PC-9 (cell line): ENCODE measurements around the gene RBMS2. TPM values are rescaled to one million over a fixed set of nuclear protein-coding genes. Genes with fewer than 3 reads are reported as not detected.
"Not testable (repeated sequence)": the region's sequence is repeated elsewhere in the genome, so short reads cannot be mapped to it uniquely, and the experiment has no call there.

Source experiments
- BruUV-seq: library from RNA; stranded (reverse); fragments of 400-500 nt; replicated peaks from 2 replicates; lab custom pipeline; 2021; lab: Mats Ljungman, UMichigan
- CTCF ChIA-PET: fragments of 300-600 bp; sonication (Branson Sonifier 250); formaldehyde crosslinking; loops from one replicate; lab custom pipeline; 2022; ENCODE audit warnings: antibody characterized with exemption; lab: Charles Lee
- POLR2A ChIA-PET: fragments of 300-600 bp; sonication (Branson Sonifier 250); formaldehyde crosslinking; loops from one replicate; lab custom pipeline; 2022; ENCODE audit warnings: antibody characterized with exemption; ENCODE audit not compliant: unreplicated experiment; lab: Charles Lee
- DNase-seq, 2 experiments: peaks; one replicate each; pipeline versions ENCODE4 v3.0.0 to v3.0.0-alpha.2; 2015 to 2022; ENCODE audit warnings: mixed read lengths in 1 of 2
- H2AFZ ChIP-seq: fragments of 200-600 bp; sonication (generic); 2 replicates; pipeline ENCODE4 v1.8.1; 2017; ENCODE audit warnings: antibody characterized with exemption
- H3F3A ChIP-seq: fragments of 200-600 bp; sonication (generic); 2 replicates; pipeline ENCODE4 v1.8.1; 2017; ENCODE audit warnings: antibody characterized with exemption, mild to moderate bottlenecking, low read depth; ENCODE audit not compliant: insufficient read depth
- H3K27ac ChIP-seq: fragments of 200-600 bp; sonication (generic); 2 replicates; pipeline ENCODE4 v1.6.1; 2016; ENCODE audit warnings: mixed run types
- H3K27me3 ChIP-seq: fragments of 200-600 bp; sonication (generic); 2 replicates; pipeline ENCODE4 v1.6.1; 2016; ENCODE audit warnings: low read depth, mixed run types; ENCODE audit not compliant: insufficient read depth
- H3K36me3 ChIP-seq: fragments of 200-600 bp; sonication (generic); 2 replicates; pipeline ENCODE4 v1.6.1; 2016; ENCODE audit warnings: low read depth, mixed run types
- H3K4me1 ChIP-seq: fragments of 200-600 bp; sonication (generic); replicated peaks from 2 replicates; pipeline ENCODE4 v1.6.1; 2016; ENCODE audit warnings: mixed run types; ENCODE audit not compliant: insufficient read depth
- H3K4me2 ChIP-seq: fragments of 200-600 bp; sonication (generic); 2 replicates; pipeline ENCODE4 v1.6.1; 2017; ENCODE audit warnings: mixed run types
- H3K4me3 ChIP-seq: fragments of 200-600 bp; sonication (generic); 2 replicates; pipeline ENCODE4 v1.6.1; 2016; ENCODE audit warnings: mixed run types
- H3K79me2 ChIP-seq: fragments of 200-600 bp; sonication (generic); 2 replicates; pipeline ENCODE4 v1.6.1; 2017; ENCODE audit warnings: low read depth, mixed run types
- H3K9me2 ChIP-seq: fragments of 200-600 bp; sonication (generic); 2 replicates; pipeline ENCODE4 v1.8.1; 2017; ENCODE audit warnings: mild to moderate bottlenecking; ENCODE audit not compliant: insufficient read depth
- H3K9me3 ChIP-seq: fragments of 200-600 bp; sonication (generic); 2 replicates; pipeline ENCODE4 v1.8.1; 2016; ENCODE audit warnings: low read depth; ENCODE audit not compliant: insufficient read depth
- H4K20me1 ChIP-seq: fragments of 200-600 bp; sonication (generic); 2 replicates; pipeline ENCODE4 v1.8.1; 2017; ENCODE audit not compliant: insufficient read depth
- CTCF ChIP-seq: fragments of 200-600 bp; sonication (generic); conservative IDR thresholded peaks from 2 replicates; pipeline ENCODE4 v1.6.1; 2017; ENCODE audit warnings: mixed run types, antibody characterized with exemption, mild to moderate bottlenecking, moderate library complexity
- EZH2 ChIP-seq: fragments of 200-600 bp; sonication (generic); IDR thresholded peaks from 2 replicates; pipeline ENCODE4 v1.8.0; 2017; ENCODE audit warnings: antibody characterized with exemption, low read depth
- intact Hi-C: fragments of 100-400 bp; cut with micrococcal nuclease; formaldehyde crosslinking; loops from one replicate; pipeline ENCODE4 v1.10.0; 2022; ENCODE audit not compliant: unreplicated experiment
- total RNA-seq: library from RNA; stranded (reverse); gene quantifications from 2 replicates; pipeline ENCODE4 v1.2.3, GENCODE V29; 2021

RBMS2 gene
- total RNA-seq, 1 experiment from 2014 or later: 81.8 TPM

GRCh38 chr12:56488041-56488955 lies 33.3 kb upstream of the RBMS2 start, which contains the start of gene GLS2:
Gene GLS2, minus strand, starts transcription at chr12:56488161. Its CDS starts 43 bp downstream, at chr12:56488118.
- Histone ChIP-seq H3K4me1 (no peaks in the 10 kb centered on the region), H3K79me2 (no peaks in the 10 kb centered on the region), H3K9me2 (no peaks in the 10 kb centered on the region), H3K9me3 (no peaks in the 10 kb centered on the region), H3F3A (no peaks in the 10 kb centered on the region), H3K27me3 (peaks cover 24% of the 10 kb centered on the region; the same call in 1 of the 2 replicates), H2AFZ (peak within 1 kb of the TSS; percentile 81), H3K27ac (no peak within 1 kb of the TSS), H3K4me3 (peak within 1 kb of the TSS; percentile 57; the same call in 1 of the 2 replicates), H3K36me3 (no peaks in the 10 kb centered on the region), H4K20me1 (no peaks in the 10 kb centered on the region), H3K4me2 (peak within 1 kb of the TSS; percentile 79)
- intact Hi-C loops: no loop called here
- peak; percentile 59 to 77 for DNase-seq
- BruUV-seq: no TSS peak
- TF ChIP-seq EZH2: no peak
- no peak for TF ChIP-seq CTCF
- ChIA-PET CTCF (interaction anchor here (0.6 to 0.7 kb wide), 3 partner anchors 16 to 526 kb away, joined by 3 to 6 read pairs (median 3); no protein-coding TSS in a partner anchor), POLR2A (interaction anchor here (0.6 to 0.7 kb wide), 2 partner anchors 148 to 174 kb away, joined by 4 to 5 read pairs; no protein-coding TSS in a partner anchor)

- no peak for TF ChIP-seq EZH2
- no peak for TF ChIP-seq CTCF
- Histone ChIP-seq H3K27me3 (peaks cover 24% of the 10 kb centered on the region; the same call in 1 of the 2 replicates), H3K9me3 (no peaks in the 10 kb centered on the region), H3K79me2 (no peaks in the 10 kb centered on the region), H3K9me2 (no peaks in the 10 kb centered on the region), H3K27ac (no peak overlapping the region), H3F3A (no peaks in the 10 kb centered on the region), H3K4me1 (no peaks in the 10 kb centered on the region), H3K4me2 (no peak overlapping the region), H3K4me3 (no peak overlapping the region), H4K20me1 (no peaks in the 10 kb centered on the region), H3K36me3 (no peaks in the 10 kb centered on the region), H2AFZ (no peak overlapping the region)
- no TSS peak for BruUV-seq
- no peak for DNase-seq
- ChIA-PET CTCF (no interaction called here), POLR2A (interaction anchor here (0.7 kb wide), 1 partner anchor 476 kb away, joined by 13 read pairs; no protein-coding TSS in a partner anchor)
- intact Hi-C loops: no loop called here
Measured at GRCh38 chr12:56490360-56490759, 31.3 kb upstream of the RBMS2 start.

GRCh38 chr12:56493409-56494105 lies 28.1 kb upstream of the RBMS2 start:
- POLR2A ChIA-PET, CTCF ChIA-PET, H3K9me2 ChIP-seq, H4K20me1 ChIP-seq, DNase-seq, intact Hi-C loops, H2AFZ ChIP-seq, H3K79me2 ChIP-seq, H3F3A ChIP-seq, H3K4me3 ChIP-seq, BruUV-seq, H3K9me3 ChIP-seq, H3K4me2 ChIP-seq, H3K27ac ChIP-seq, H3K4me1 ChIP-seq, H3K36me3 ChIP-seq: not testable (repeated sequence)
- peaks cover 24% of the 10 kb centered on the region; the same call in 1 of the 2 replicates for H3K27me3 ChIP-seq

GRCh38 chr12:56494106-56494415 lies 27.6 kb upstream of the RBMS2 start:
- H4K20me1 ChIP-seq, H3F3A ChIP-seq, H3K9me3 ChIP-seq, POLR2A ChIA-PET, H3K9me2 ChIP-seq, DNase-seq, H3K4me2 ChIP-seq, H3K79me2 ChIP-seq, H3K4me1 ChIP-seq, H3K27ac ChIP-seq, intact Hi-C loops, H3K36me3 ChIP-seq, BruUV-seq, H3K4me3 ChIP-seq, H2AFZ ChIP-seq, CTCF ChIA-PET: not testable (repeated sequence)
- H3K27me3 ChIP-seq: peaks cover 27% of the 10 kb centered on the region; the same call in 1 of the 2 replicates

GRCh38 chr12:56494481-56494880 lies 27.1 kb upstream of the RBMS2 start:
- H4K20me1 ChIP-seq, H3K4me2 ChIP-seq, DNase-seq, POLR2A ChIA-PET, H3K4me3 ChIP-seq, H3K79me2 ChIP-seq, H3K4me1 ChIP-seq, H2AFZ ChIP-seq, H3K27ac ChIP-seq, CTCF ChIA-PET, BruUV-seq, H3F3A ChIP-seq, intact Hi-C loops, H3K9me2 ChIP-seq, H3K36me3 ChIP-seq, H3K9me3 ChIP-seq: not testable (repeated sequence)
- peaks cover 31% of the 10 kb centered on the region; the same call in 1 of the 2 replicates for H3K27me3 ChIP-seq
